K562 (cell line): ENCODE data around the gene CLIP1. TPM values are rescaled to one million over a fixed set of nuclear protein-coding genes. Genes with fewer than 3 reads are reported as not detected.

ENCODE experiments used
- ATF3 ChIP-seq, 2 experiments: fragments of 450-650 bp in 1 of 2; sonication (generic) in 1 of 2; formaldehyde crosslinking in 1 of 2; IDR thresholded peaks in 1 of 2; conservative IDR thresholded peaks in 1 of 2; 2 replicates each; pipeline versions ENCODE4 v1.6.1 to v1.8.1; 2016 to 2023; ENCODE audit warnings: mild to moderate bottlenecking in 2 of 2, moderate library complexity in 2 of 2, inconsistent platforms in 1 of 2, missing genetic modification reagents in 1 of 2
- BCLAF1 ChIP-seq, 2 experiments: fragments of 450-650 bp in 1 of 2; IDR thresholded peaks; 2 replicates each; pipeline ENCODE4 v1.6.1; 2011 to 2017; ENCODE audit warnings: low read depth in 2 of 2, antibody characterized with exemption in 1 of 2, borderline replicate concordance in 1 of 2, low read length in 1 of 2, mild to moderate bottlenecking in 1 of 2, mixed read lengths in 1 of 2; ENCODE audit not compliant: control insufficient read depth in 1 of 2
- BDP1 ChIP-seq: IDR thresholded peaks from 3 replicates; pipeline ENCODE4 v1.6.1; 2011; ENCODE audit not compliant: insufficient read length, insufficient read depth
- E2F5 ChIP-seq: sonication (generic); formaldehyde crosslinking; IDR thresholded peaks from 2 replicates; pipeline ENCODE4 v1.8.0; 2022; ENCODE audit warnings: mild to moderate bottlenecking, missing genetic modification reagents
- ETS1 ChIP-seq: conservative IDR thresholded peaks from 2 replicates; pipeline ENCODE4 v1.6.1; 2011; ENCODE audit warnings: low read depth, mild to moderate bottlenecking, low read length; ENCODE audit not compliant: control insufficient read depth
- KDM5B ChIP-seq: fragments of 200-600 bp; sonication (generic); IDR thresholded peaks from 2 replicates; pipeline ENCODE4 v1.6.1; 2012; ENCODE audit warnings: low read depth, mild to moderate bottlenecking, moderate library complexity, low read length, control low read depth, inconsistent platforms; ENCODE audit not compliant: insufficient replicate concordance
- NFE2 ChIP-seq: IDR thresholded peaks from 2 replicates; pipeline ENCODE4 v1.6.1; 2014; ENCODE audit warnings: antibody characterized with exemption, low read depth
- RBM22 ChIP-seq: fragments of 200-400 bp; formaldehyde crosslinking; IDR thresholded peaks from 2 replicates; pipeline ENCODE4 v1.6.1; 2018; ENCODE audit warnings: low read length, low read depth; ENCODE audit not compliant: poor library complexity, severe bottlenecking
- SAFB ChIP-seq: fragments of 200-400 bp; formaldehyde crosslinking; IDR thresholded peaks from 2 replicates; pipeline ENCODE4 v1.6.1; 2017; ENCODE audit warnings: low read depth, low read length, borderline replicate concordance
- TAF1 ChIP-seq: IDR thresholded peaks from 2 replicates; pipeline ENCODE4 v1.6.1; 2011; ENCODE audit warnings: mild to moderate bottlenecking, low read length, moderate library complexity; ENCODE audit not compliant: insufficient read depth, control insufficient read depth, severe bottlenecking; ENCODE audit errors: extremely low read depth
- THRA ChIP-seq: fragments of 450-650 bp; IDR thresholded peaks from 2 replicates; pipeline ENCODE4 v1.6.1; 2017; ENCODE audit warnings: mild to moderate bottlenecking, moderate library complexity
- ZBTB17 ChIP-seq: fragments of 450-650 bp; formaldehyde crosslinking; IDR thresholded peaks from 2 replicates; pipeline ENCODE4 v1.4.0; 2020; ENCODE audit warnings: mild to moderate bottlenecking
- ZBTB9 ChIP-seq: fragments of 450-650 bp; formaldehyde crosslinking; IDR thresholded peaks from 2 replicates; pipeline ENCODE4 v1.4.0; 2020; ENCODE audit warnings: mild to moderate bottlenecking, moderate library complexity
- polyA plus RNA-seq, 8 experiments: library from polyadenylated mRNA; depleted of rRNA in 4 of 8; stranded (reverse) in 5 of 8; unstranded in 3 of 8; fragments of >200 nt; fragmentation: Nextera tagmentation in 2 of 8; fragmentation: Illumina TruSeq in 1 of 8; extraction: Ambion mirVana in 2 of 8; extraction: Trizol in 1 of 8; gene quantifications; 2 replicates each; pipeline versions ENCODE4 v1.2.1 to v1.2.3, GENCODE V29; 2011 to 2014; ENCODE audit warnings: inconsistent platforms in 1 of 8, missing spikeins in 1 of 8
- total RNA-seq, 7 experiments: library from RNA; depleted of rRNA in 6 of 7; stranded (reverse); fragments of >200 nt in 6 of 7; fragmentation: Illumina TruSeq in 2 of 7; extraction: Trizol in 2 of 7; gene quantifications; 2 replicates each; pipeline versions ENCODE4 v1.2.1 to v1.2.3, GENCODE V29; 2011 to 2021; ENCODE audit warnings: low replicate concordance in 1 of 7

Gene CLIP1
- total and polyA plus RNA-seq, 9 of the 15 experiments (the other 6 are each of a cell fraction or from before 2014, with no cell fraction given) = 5.8 to 33.9 (median 27.6) TPM

GRCh38 chr12:122422730-122423257 is 325 bp upstream of the CLIP1 start (continued):
- 0 out of 2 replicates have a peak, but pooled peaks have one; percentile 21 for TF ChIP-seq E2F5 (CRISPR knock-in tag)
- no peak for TF ChIP-seq ZBTB17
- TF ChIP-seq RBM22 = no peak
- TF ChIP-seq ETS1 = peak; percentile 50; the same call in 1 of the 2 replicates
- TF ChIP-seq TAF1 = peak; percentile 12
- TF ChIP-seq ATF3 (IDR thresholded peaks at IDR 0.05) = 0 out of 2 replicates have a peak, but pooled peaks have one; percentile 45
- 0 out of 2 replicates have a peak, but pooled peaks have one; percentile 60 for TF ChIP-seq ATF3 (CRISPR knock-in tag; conservative IDR thresholded peaks at IDR 0.05)
- no peak for TF ChIP-seq BCLAF1 (IDR thresholded peaks at IDR 0.05; ENCODE audit: borderline replicate concordance in 1 of 2, control insufficient read depth in 1 of 2, low read depth in 2 of 2, low read length in 1 of 2)
- no peak for TF ChIP-seq SAFB
- TF ChIP-seq BDP1 = no peak
- peak; percentile 82 for TF ChIP-seq NFE2
- TF ChIP-seq THRA = no peak
- peak; percentile 74 for TF ChIP-seq KDM5B
- TF ChIP-seq ZBTB9 (CRISPR knock-in tag) = 0 out of 2 replicates have a peak, but pooled peaks have one; percentile 27
